SK-N-SH treated with all-trans-retinoic acid at 6 μM for 48 hours (cell line): ENCODE data around the gene TREX2.

ENCODE experiments used
- ATAC-seq: fragments of 200-7000 bp; cut with Tn5 transposase; 3 replicates; pipeline ENCODE4 v1.9.1; 2020; ENCODE audit warnings: mild to moderate bottlenecking, moderate library complexity
- ARNTL ChIP-seq: fragments of 450-650 bp; formaldehyde crosslinking; IDR thresholded peaks from 2 replicates; pipeline ENCODE4 v1.5.0; 2020; ENCODE audit warnings: low read depth, mild to moderate bottlenecking, moderate library complexity, borderline replicate concordance
- BACH2 ChIP-seq: fragments of 250-450 bp; sonication (Bioruptor Pico); IDR thresholded peaks from 2 replicates; pipeline ENCODE4 v1.9.0; 2021; ENCODE audit warnings: mild to moderate bottlenecking, borderline replicate concordance
- CREB5 ChIP-seq: fragments of 250-450 bp; sonication (Bioruptor Pico); IDR thresholded peaks from 2 replicates; pipeline ENCODE4 v1.5.1; 2020; ENCODE audit warnings: low read depth, mild to moderate bottlenecking, moderate library complexity
- CSDC2 ChIP-seq: fragments of 250-450 bp; sonication (Bioruptor Pico); IDR thresholded peaks from 2 replicates; pipeline ENCODE4 v1.5.0; 2020; ENCODE audit warnings: mild to moderate bottlenecking, moderate library complexity
- ESRRG ChIP-seq: fragments of 250-450 bp; sonication (Bioruptor Pico); IDR thresholded peaks from 2 replicates; pipeline ENCODE4 v1.6.1; 2021; ENCODE audit warnings: mild to moderate bottlenecking
- GLIS3 ChIP-seq: fragments of 250-450 bp; sonication (Bioruptor Pico); IDR thresholded peaks from 2 replicates; pipeline ENCODE4 v1.5.0; 2020; ENCODE audit warnings: mild to moderate bottlenecking, moderate library complexity
- ISL1 ChIP-seq: fragments of 250-450 bp; sonication (Bioruptor Pico); IDR thresholded peaks from 2 replicates; pipeline ENCODE4 v2.1.2; 2022; ENCODE audit warnings: mild to moderate bottlenecking, moderate library complexity
- OSR1 ChIP-seq: fragments of 250-450 bp; sonication (Bioruptor Pico); IDR thresholded peaks from 2 replicates; pipeline ENCODE4 v1.8.0; 2022; ENCODE audit warnings: moderate library complexity, mild to moderate bottlenecking, inconsistent platforms
- PATZ1 ChIP-seq: fragments of 250-450 bp; sonication (Bioruptor Pico); IDR thresholded peaks from 2 replicates; pipeline ENCODE4 v1.8.0; 2020; ENCODE audit warnings: mild to moderate bottlenecking, moderate library complexity, borderline replicate concordance
- POU6F1 ChIP-seq: fragments of 250-450 bp; sonication (Bioruptor Pico); IDR thresholded peaks from 2 replicates; pipeline ENCODE4 v1.8.0; 2021; ENCODE audit warnings: low read depth, mild to moderate bottlenecking, moderate library complexity, borderline replicate concordance
- PPARA ChIP-seq: fragments of 250-450 bp; sonication (Bioruptor Pico); IDR thresholded peaks from 2 replicates; pipeline ENCODE4 v1.5.0; 2020; ENCODE audit warnings: mild to moderate bottlenecking, borderline replicate concordance
- RARB ChIP-seq: fragments of 250-450 bp; sonication (Bioruptor Pico); IDR thresholded peaks from 2 replicates; pipeline ENCODE4 v1.8.0; 2021; ENCODE audit warnings: mild to moderate bottlenecking, moderate library complexity
- SNAI2 ChIP-seq: fragments of 250-450 bp; sonication (Bioruptor Pico); IDR thresholded peaks from 2 replicates; pipeline ENCODE4 v1.5.0; 2020; ENCODE audit warnings: mild to moderate bottlenecking, moderate library complexity
- TCF4 ChIP-seq: fragments of 250-450 bp; sonication (Bioruptor Pico); IDR thresholded peaks from 2 replicates; pipeline ENCODE4 v1.8.0; 2021; ENCODE audit warnings: mild to moderate bottlenecking, moderate library complexity, borderline replicate concordance
- TOX ChIP-seq: fragments of 250-450 bp; sonication (Bioruptor Pico); IDR thresholded peaks from 2 replicates; pipeline ENCODE4 v1.8.0; 2021; ENCODE audit warnings: mild to moderate bottlenecking, moderate library complexity, borderline replicate concordance
- TSHZ2 ChIP-seq: fragments of 250-450 bp; sonication (Bioruptor Pico); IDR thresholded peaks from 2 replicates; pipeline ENCODE4 v1.5.0; 2020; ENCODE audit warnings: mild to moderate bottlenecking, moderate library complexity
- ZC3H10 ChIP-seq: fragments of 250-450 bp; sonication (Bioruptor Pico); IDR thresholded peaks from 2 replicates; pipeline ENCODE4 v1.5.1; 2021; ENCODE audit warnings: mild to moderate bottlenecking, moderate library complexity
- ZFP3 ChIP-seq: fragments of 250-450 bp; sonication (Bioruptor Pico); IDR thresholded peaks from 2 replicates; pipeline ENCODE4 v1.5.0; 2020; ENCODE audit warnings: mild to moderate bottlenecking, moderate library complexity
- ZFP30 ChIP-seq: fragments of 450-650 bp; formaldehyde crosslinking; IDR thresholded peaks from 2 replicates; pipeline ENCODE4 v1.5.0; 2022; ENCODE audit warnings: mild to moderate bottlenecking, moderate library complexity
- ZNF565 ChIP-seq: fragments of 450-650 bp; formaldehyde crosslinking; conservative IDR thresholded peaks from 2 replicates; pipeline ENCODE4 v1.5.0; 2020; ENCODE audit warnings: low read depth, mild to moderate bottlenecking, moderate library complexity
- ZNF8 ChIP-seq: fragments of 450-650 bp; formaldehyde crosslinking; IDR thresholded peaks from 2 replicates; pipeline ENCODE4 v1.5.0; 2020; ENCODE audit warnings: mild to moderate bottlenecking, moderate library complexity

Gene TREX2

GRCh38 chrX:153475751-153476281 lies 30.0 kb upstream of the TREX2 start:
- no peak for TF ChIP-seq BACH2
- TF ChIP-seq ZNF8 (CRISPR knock-in tag) = no peak
- no peak for TF ChIP-seq ARNTL (CRISPR knock-in tag)
- no peak for TF ChIP-seq POU6F1 (CRISPR knock-in tag)
- TF ChIP-seq ZFP3 (CRISPR knock-in tag) = no peak
- no peak for TF ChIP-seq TOX
- TF ChIP-seq CREB5 = no peak
- no peak for TF ChIP-seq GLIS3 (CRISPR knock-in tag)
- TF ChIP-seq OSR1 = no peak
- TF ChIP-seq RARB = no peak
- no peak for TF ChIP-seq TCF4 (CRISPR knock-in tag)
- TF ChIP-seq CSDC2 (CRISPR knock-in tag) = no peak
- no peak for TF ChIP-seq PPARA (CRISPR knock-in tag)
- no peak for ATAC-seq

GRCh38 chrX:153475271-153475670 lies 29.4 kb upstream of the TREX2 start:
- TF ChIP-seq GLIS3 (CRISPR knock-in tag) (no peak), POU6F1 (CRISPR knock-in tag) (no peak), TOX (no peak), SNAI2 (CRISPR knock-in tag) (no peak), CREB5 (no peak), PPARA (CRISPR knock-in tag) (no peak)
- no peak for ATAC-seq

GRCh38 chrX:153474718-153475117 lies 28.9 kb upstream of the TREX2 start:
- no peak for TF ChIP-seq CSDC2 (CRISPR knock-in tag)
- no peak for TF ChIP-seq OSR1
- TF ChIP-seq ARNTL (CRISPR knock-in tag) = no peak
- TF ChIP-seq GLIS3 (CRISPR knock-in tag) = no peak
- no peak for TF ChIP-seq TCF4 (CRISPR knock-in tag)
- TF ChIP-seq TSHZ2 (CRISPR knock-in tag) = no peak
- no peak for ATAC-seq

GRCh38 chrX:153474266-153474665 lies 28.4 kb upstream of the TREX2 start:
- no peak for ATAC-seq
- no peak for TF ChIP-seq SNAI2 (CRISPR knock-in tag)
- no peak for TF ChIP-seq PATZ1 (CRISPR knock-in tag)
- TF ChIP-seq ARNTL (CRISPR knock-in tag) = no peak
- TF ChIP-seq TSHZ2 (CRISPR knock-in tag) = no peak
- TF ChIP-seq OSR1 = no peak
- TF ChIP-seq PPARA (CRISPR knock-in tag) = no peak
- no peak for TF ChIP-seq ZFP30 (CRISPR knock-in tag)
- no peak for TF ChIP-seq RARB
- TF ChIP-seq BACH2 = no peak
- TF ChIP-seq ESRRG (CRISPR knock-in tag) = no peak
- TF ChIP-seq ISL1 = no peak
- no peak for TF ChIP-seq TOX
- no peak for TF ChIP-seq ZNF565
- TF ChIP-seq ZC3H10 (CRISPR knock-in tag) = no peak
